GM12878 (cell line): ENCODE measurements around the gene ARHGAP26.

Experiments used
- EP300 ChIP-seq, 2 experiments: fragments of 150-350 bp in 1 of 2; IDR thresholded peaks; 2 replicates each; pipeline ENCODE4 v1.6.1; 2011 to 2012; ENCODE audit warnings: low read depth in 2 of 2, low read length in 2 of 2, borderline replicate concordance in 1 of 2, improper control_type of control experiment in 1 of 2, inconsistent platforms in 1 of 2; ENCODE audit not compliant: control insufficient read depth in 1 of 2
- ETV6 ChIP-seq, 2 experiments: fragments of 450-650 bp in 1 of 2; IDR thresholded peaks in 1 of 2; conservative IDR thresholded peaks in 1 of 2; 2 replicates each; pipeline ENCODE4 v1.6.1; 2014; ENCODE audit warnings: antibody characterized with exemption in 1 of 2, borderline replicate concordance in 1 of 2, low read depth in 1 of 2, mild to moderate bottlenecking in 1 of 2, moderate library complexity in 1 of 2
- MEF2A ChIP-seq: IDR thresholded peaks from 2 replicates; pipeline ENCODE4 v1.6.1; 2011; ENCODE audit warnings: low read depth, mild to moderate bottlenecking, low read length, moderate library complexity; ENCODE audit not compliant: insufficient read depth
- SMARCA5 ChIP-seq: fragments of 450-650 bp; IDR thresholded peaks from 2 replicates; pipeline ENCODE4 v1.6.1; 2017; ENCODE audit warnings: mild to moderate bottlenecking

- TF ChIP-seq EP300 (IDR thresholded peaks at IDR 0.05; ENCODE audit: borderline replicate concordance in 1 of 2, control insufficient read depth in 1 of 2, low read depth in 2 of 2, low read length in 2 of 2): no peak
- no peak for TF ChIP-seq SMARCA5
- TF ChIP-seq ETV6 (conservative IDR thresholded peaks at IDR 0.05 in 1 of 2, IDR thresholded peaks at IDR 0.05 in 1 of 2; ENCODE audit: borderline replicate concordance in 1 of 2, low read depth in 1 of 2): no peak
- no peak for TF ChIP-seq MEF2A
Measured at GRCh38 chr5:143140492-143141203, 370.5 kb downstream of the ARHGAP26 start.
